ENCODE data around the gene PTPMT1.
"Not testable (repeated sequence)": the region's sequence is repeated elsewhere in the genome, so short reads cannot be mapped to it uniquely, and the experiment has no call there.

PTPMT1 gene

GRCh38 chr11:47541070-47541469, 24.3 kb upstream of the PTPMT1 start:
- Histone ChIP-seq H3K79me2 (ENCODE audit: low read length) (peaks cover 98% of the 10 kb centered on the region), H2AFZ (ENCODE audit: low read length) (no peak overlapping the region), H3K27me3 (replicated peaks; ENCODE audit: insufficient read depth, low read length) (no peaks in the 10 kb centered on the region), H3K9me3 (replicated peaks; ENCODE audit: insufficient read depth, low read length) (no peaks in the 10 kb centered on the region), H3K4me3 (ENCODE audit: low read length) (no peak overlapping the region), H4K20me1 (ENCODE audit: insufficient read depth, low read length) (peaks cover 56% of the 10 kb centered on the region), H3K4me2 (ENCODE audit: low read depth, low read length) (no peak overlapping the region), H3F3A (ENCODE audit: insufficient read depth, low read length) (no peaks in the 10 kb centered on the region), H3K36me3 (replicated peaks; ENCODE audit: insufficient read depth, low read length) (no peaks in the 10 kb centered on the region), H3K4me1 (ENCODE audit: low read length) (no peaks in the 10 kb centered on the region), H3K9ac (ENCODE audit: low read length) (no peak overlapping the region), H3K27ac (ENCODE audit: low read length) (no peak overlapping the region), H3K9me2 (replicated peaks; ENCODE audit: insufficient read depth, low read length) (no peaks in the 10 kb centered on the region)
- TF ChIP-seq EZH2 (optimal IDR thresholded peaks at IDR 0.05; ENCODE audit: low read depth, low read length) (no peak), EZH2phosphoT487 (IDR thresholded peaks at IDR 0.05; ENCODE audit: low read length) (no peak), CTCF (IDR thresholded peaks at IDR 0.05; ENCODE audit: low read length) (no peak)
- DNase-seq, result no peak

- Histone ChIP-seq H4K20me1 (ENCODE audit: insufficient read depth, low read length) (peaks cover 51% of the 10 kb centered on the region), H3K79me2 (ENCODE audit: low read length) (peaks cover 98% of the 10 kb centered on the region), H3K9ac (ENCODE audit: low read length) (no peak overlapping the region), H3K4me1 (ENCODE audit: low read length) (0 out of 2 replicates have a peak, but pooled peaks cover 1% of the 10 kb centered on the region), H3F3A (ENCODE audit: insufficient read depth, low read length) (no peaks in the 10 kb centered on the region; the same call in 1 of the 2 replicates), H3K9me3 (replicated peaks; ENCODE audit: insufficient read depth, low read length) (no peaks in the 10 kb centered on the region), H2AFZ (ENCODE audit: low read length) (no peak overlapping the region), H3K4me2 (ENCODE audit: low read depth, low read length) (no peak overlapping the region), H3K9me2 (replicated peaks; ENCODE audit: insufficient read depth, low read length) (no peaks in the 10 kb centered on the region), H3K27ac (ENCODE audit: low read length) (no peak overlapping the region), H3K36me3 (replicated peaks; ENCODE audit: insufficient read depth, low read length) (no peaks in the 10 kb centered on the region), H3K4me3 (ENCODE audit: low read length) (no peak overlapping the region), H3K27me3 (replicated peaks; ENCODE audit: insufficient read depth, low read length) (no peaks in the 10 kb centered on the region)
- TF ChIP-seq EZH2 (optimal IDR thresholded peaks at IDR 0.05; ENCODE audit: low read depth, low read length) (no peak), EZH2phosphoT487 (IDR thresholded peaks at IDR 0.05; ENCODE audit: low read length) (no peak), CTCF (IDR thresholded peaks at IDR 0.05; ENCODE audit: low read length) (no peak)
- no peak for DNase-seq
Observed at GRCh38 chr11:47545298-47545697, 20.1 kb upstream of the PTPMT1 start.

GRCh38 chr11:47546274-47546673, 19.1 kb upstream of the PTPMT1 start:
- not testable (repeated sequence) for H3K27ac ChIP-seq (ENCODE audit: low read length); H3K36me3 ChIP-seq (replicated peaks; ENCODE audit: insufficient read depth, low read length); H3K9me2 ChIP-seq (replicated peaks; ENCODE audit: insufficient read depth, low read length); H3K9ac ChIP-seq (ENCODE audit: low read length); H3K4me3 ChIP-seq (ENCODE audit: low read length); H3K4me1 ChIP-seq (ENCODE audit: low read length); H3K27me3 ChIP-seq (replicated peaks; ENCODE audit: insufficient read depth, low read length); H3F3A ChIP-seq (ENCODE audit: insufficient read depth, low read length); H2AFZ ChIP-seq (ENCODE audit: low read length); H3K4me2 ChIP-seq (ENCODE audit: low read depth, low read length); H3K9me3 ChIP-seq (replicated peaks; ENCODE audit: insufficient read depth, low read length); DNase-seq
- Histone ChIP-seq H3K79me2 (ENCODE audit: low read length) (peaks cover 98% of the 10 kb centered on the region), H4K20me1 (ENCODE audit: insufficient read depth, low read length) (peaks cover 54% of the 10 kb centered on the region)

GRCh38 chr11:47550288-47551047, 14.9 kb upstream of the PTPMT1 start:
- no peaks in the 10 kb centered on the region for H3K36me3 ChIP-seq (replicated peaks; ENCODE audit: insufficient read depth, low read length)
- DNase-seq, result no peak
- TF ChIP-seq EZH2 (optimal IDR thresholded peaks at IDR 0.05; ENCODE audit: low read depth, low read length), result no peak
- no peak for TF ChIP-seq EZH2phosphoT487 (IDR thresholded peaks at IDR 0.05; ENCODE audit: low read length)
- no peak for TF ChIP-seq CTCF (IDR thresholded peaks at IDR 0.05; ENCODE audit: low read length)
- no peak overlapping the region for H3K9ac ChIP-seq (ENCODE audit: low read length)
- no peak overlapping the region for H3K27ac ChIP-seq (ENCODE audit: low read length)
- H4K20me1 ChIP-seq (ENCODE audit: insufficient read depth, low read length), result peaks cover 21% of the 10 kb centered on the region
- peaks cover 73% of the 10 kb centered on the region for H3K79me2 ChIP-seq (ENCODE audit: low read length)
- H3F3A ChIP-seq (ENCODE audit: insufficient read depth, low read length), result peaks cover 7% of the 10 kb centered on the region
- no peaks in the 10 kb centered on the region for H3K9me2 ChIP-seq (replicated peaks; ENCODE audit: insufficient read depth, low read length)
- H3K4me1 ChIP-seq (ENCODE audit: low read length), result peaks cover 13% of the 10 kb centered on the region
- no peak overlapping the region for H3K4me3 ChIP-seq (ENCODE audit: low read length)
- H3K9me3 ChIP-seq (replicated peaks; ENCODE audit: insufficient read depth, low read length), result no peaks in the 10 kb centered on the region
- no peak overlapping the region for H2AFZ ChIP-seq (ENCODE audit: low read length)
- no peaks in the 10 kb centered on the region for H3K27me3 ChIP-seq (replicated peaks; ENCODE audit: insufficient read depth, low read length)
- H3K4me2 ChIP-seq (ENCODE audit: low read depth, low read length), result peak overlapping the region; percentile 85; the same call in 1 of the 2 replicates
